Uterus (tissue), 4 donors: ENCODE results near the gene THPO. TPM values are rescaled to one million over a fixed set of nuclear protein-coding genes. Genes with fewer than 3 reads are reported as not detected.

Experiments used
- DNase-seq, 2 donors: peaks; one replicate each; pipeline ENCODE4 v3.0.0-alpha.2; 2019 to 2020
- H3K27ac ChIP-seq, 2 donors: fragments of 200-600 bp; sonication (generic); 1 replicate in 1 of 2; 2 replicates in 1 of 2; pipeline ENCODE4 v1.5.1; 2016 to 2018
- H3K27me3 ChIP-seq, 2 donors: fragments of 200-600 bp; sonication (generic); one replicate each; pipeline ENCODE4 v1.5.1; 2018 to 2019; ENCODE audit warnings: control low read depth in 1 of 2
- H3K36me3 ChIP-seq, 2 donors: fragments of 200-600 bp; sonication (generic); one replicate each; pipeline ENCODE4 v1.5.1; 2019; ENCODE audit warnings: control low read depth in 1 of 2
- H3K4me1 ChIP-seq, 2 donors: fragments of 200-600 bp; sonication (generic); one replicate each; pipeline ENCODE4 v1.5.1; 2018 to 2019; ENCODE audit warnings: control low read depth in 1 of 2
- H3K4me3 ChIP-seq, 2 donors: fragments of 200-600 bp; sonication (generic); 1 replicate in 1 of 2; 2 replicates in 1 of 2; pipeline ENCODE4 v1.5.1; 2018 to 2019; ENCODE audit warnings: mild to moderate bottlenecking in 1 of 2
- H3K9me3 ChIP-seq, 2 donors: fragments of 200-600 bp; sonication (generic); one replicate each; pipeline ENCODE4 v1.5.1; 2019; ENCODE audit warnings: control low read depth in 1 of 2
- POLR2A ChIP-seq, 2 donors: fragments of 450-650 bp; IDR thresholded peaks; one replicate each; pipeline ENCODE4 v1.6.1; 2016; ENCODE audit warnings: antibody characterized with exemption in 2 of 2, mild to moderate bottlenecking in 1 of 2, moderate library complexity in 1 of 2
- intact Hi-C: fragments of 100-400 bp; cut with DNase I; formaldehyde crosslinking; loops from one replicate; pipeline ENCODE4 v1.15.1; 2023; ENCODE audit warnings: low total_unique reads
- total RNA-seq, 4 donors: library from RNA; depleted of rRNA in 3 of 4; stranded (reverse); fragments of >200 nt in 3 of 4; gene quantifications; one replicate each; pipeline versions ENCODE4 v1.1.0 to v1.2.4, GENCODE V29; 2014 to 2023
- TF ChIP-seq, protein P1 (sequence below), 4 experiments: fragments of 200-600 bp in 2 of 4; fragments of 450-650 bp in 2 of 4; sonication (generic) in 2 of 4; IDR thresholded peaks; one replicate each; pipeline ENCODE4 v1.5.1; 2016 to 2019; ENCODE audit warnings: antibody characterized with exemption in 4 of 4, mild to moderate bottlenecking in 2 of 4, moderate library complexity in 1 of 4
- donor health status: DM: yes; HTN: yes; CAD: no.

The THPO gene
- total RNA-seq, 4 donors from 2014 or later = 0.29 to 4.7 (median 0.46) TPM

DNA sequence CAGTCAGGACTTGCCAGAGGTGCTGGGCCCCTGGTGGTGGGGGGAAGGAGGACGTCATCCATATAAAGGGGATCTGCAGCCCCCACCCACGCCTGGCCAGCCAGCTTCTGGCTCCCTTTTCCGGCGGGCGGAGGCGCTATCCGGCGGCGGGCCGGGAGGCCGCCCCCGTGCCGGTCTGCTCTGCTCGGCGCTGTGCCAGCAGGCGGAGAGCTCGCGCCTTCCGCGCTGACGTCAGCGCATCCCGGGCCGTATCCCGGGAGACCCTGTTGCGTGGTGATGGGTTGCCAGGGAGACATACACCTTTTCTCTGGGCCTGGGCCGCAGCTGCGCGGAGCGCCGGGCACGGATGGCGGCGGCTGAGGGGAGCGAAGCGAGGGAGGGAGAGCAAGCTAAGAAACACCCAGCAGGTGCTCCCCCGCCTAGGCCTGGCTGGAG lies 39.5 kb downstream of the THPO start:
- Histone ChIP-seq H3K4me1 (peaks cover 6 to 10% of the 10 kb centered on the region in 2 donors), H3K27me3 (no peaks in the 10 kb centered on the region), H3K4me3 (peak overlapping the region; percentile 8 to 25), H3K9me3 (no peaks in the 10 kb centered on the region), H3K27ac (peak overlapping the region; percentile 96 to 100), H3K36me3 (no peaks in the 10 kb centered on the region)
- peak; percentile 5 to 44 for TF ChIP-seq POLR2A (IDR thresholded peaks at IDR 0.05)
- TF ChIP-seq, protein P1, sequence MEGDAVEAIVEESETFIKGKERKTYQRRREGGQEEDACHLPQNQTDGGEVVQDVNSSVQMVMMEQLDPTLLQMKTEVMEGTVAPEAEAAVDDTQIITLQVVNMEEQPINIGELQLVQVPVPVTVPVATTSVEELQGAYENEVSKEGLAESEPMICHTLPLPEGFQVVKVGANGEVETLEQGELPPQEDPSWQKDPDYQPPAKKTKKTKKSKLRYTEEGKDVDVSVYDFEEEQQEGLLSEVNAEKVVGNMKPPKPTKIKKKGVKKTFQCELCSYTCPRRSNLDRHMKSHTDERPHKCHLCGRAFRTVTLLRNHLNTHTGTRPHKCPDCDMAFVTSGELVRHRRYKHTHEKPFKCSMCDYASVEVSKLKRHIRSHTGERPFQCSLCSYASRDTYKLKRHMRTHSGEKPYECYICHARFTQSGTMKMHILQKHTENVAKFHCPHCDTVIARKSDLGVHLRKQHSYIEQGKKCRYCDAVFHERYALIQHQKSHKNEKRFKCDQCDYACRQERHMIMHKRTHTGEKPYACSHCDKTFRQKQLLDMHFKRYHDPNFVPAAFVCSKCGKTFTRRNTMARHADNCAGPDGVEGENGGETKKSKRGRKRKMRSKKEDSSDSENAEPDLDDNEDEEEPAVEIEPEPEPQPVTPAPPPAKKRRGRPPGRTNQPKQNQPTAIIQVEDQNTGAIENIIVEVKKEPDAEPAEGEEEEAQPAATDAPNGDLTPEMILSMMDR (IDR thresholded peaks at IDR 0.05) = peak in 2 of 4 experiments; percentile 5 to 25
- intact Hi-C loops = no loop called here
- peak; percentile 90 to 96 for DNase-seq

DNA sequence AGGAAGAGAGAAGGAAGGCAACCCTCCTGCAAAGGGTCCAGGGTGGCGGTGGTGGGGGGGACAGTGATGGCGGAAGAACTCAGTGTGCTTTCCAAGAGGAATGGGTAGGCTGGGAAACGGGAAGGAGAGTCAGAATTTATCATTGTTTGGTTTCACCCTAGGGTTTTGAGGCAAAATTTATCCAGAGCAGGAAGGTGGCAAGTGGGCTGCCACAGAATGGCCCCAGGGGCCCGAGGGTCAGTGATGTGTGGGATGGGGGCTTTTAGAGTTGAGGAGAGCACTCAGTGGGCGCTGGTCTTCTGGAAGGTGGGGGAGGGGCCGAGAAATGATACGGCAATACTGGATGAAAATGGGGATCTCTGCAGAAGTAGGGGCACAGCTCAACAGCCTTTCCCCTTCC lies 40.0 kb downstream of the THPO start:
- H3K27ac ChIP-seq = peak overlapping the region; percentile 96 to 100
- intact Hi-C loops = no loop called here
- DNase-seq = no peak
- peak overlapping the region; percentile 5 to 25 for H3K4me3 ChIP-seq
- no peaks in the 10 kb centered on the region for H3K36me3 ChIP-seq
- peaks cover 6 to 10% of the 10 kb centered on the region in 2 donors for H3K4me1 ChIP-seq
- H3K9me3 ChIP-seq = no peaks in the 10 kb centered on the region
- no peaks in the 10 kb centered on the region for H3K27me3 ChIP-seq
- no peak for TF ChIP-seq POLR2A (IDR thresholded peaks at IDR 0.05)
- TF ChIP-seq, protein P1 (IDR thresholded peaks at IDR 0.05) = no peak

DNA sequence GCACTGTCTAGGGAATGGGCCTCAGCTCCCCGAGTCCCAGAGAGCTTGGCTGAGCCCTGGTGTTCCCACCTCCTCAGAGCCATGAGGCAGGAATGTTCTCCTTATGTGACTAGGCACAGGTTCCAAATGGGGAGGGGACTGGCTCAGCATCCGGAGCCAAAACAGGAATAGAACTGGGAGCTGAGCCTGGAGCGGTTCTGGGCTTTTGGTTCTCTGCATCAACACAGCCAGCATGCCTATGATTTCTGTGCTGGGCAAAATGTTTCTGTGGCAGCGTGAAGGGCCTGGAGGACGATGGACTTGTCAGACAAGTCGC lies 40.6 kb downstream of the THPO start, which contains the start of gene FAM131A:
TSS of gene FAM131A (plus strand) at position 202 of the 316 bp plus-strand sequence. CDS start at position 233, 31 bp downstream.
- no peaks in the 10 kb centered on the region for H3K36me3 ChIP-seq
- H3K4me1 ChIP-seq = peaks cover 6 to 10% of the 10 kb centered on the region in 2 donors
- H3K4me3 ChIP-seq = peak within 1 kb of the TSS; percentile 69 to 95
- intact Hi-C loops = no loop called here
- TF ChIP-seq POLR2A (IDR thresholded peaks at IDR 0.05) = peak in 1 of 2 donors; percentile 20
- TF ChIP-seq, protein P1 (IDR thresholded peaks at IDR 0.05) = no peak
- peak; percentile 75 to 85 for DNase-seq
- no peaks in the 10 kb centered on the region for H3K9me3 ChIP-seq
- H3K27ac ChIP-seq = peak within 1 kb of the TSS; percentile 96 to 100
- no peaks in the 10 kb centered on the region for H3K27me3 ChIP-seq

DNA sequence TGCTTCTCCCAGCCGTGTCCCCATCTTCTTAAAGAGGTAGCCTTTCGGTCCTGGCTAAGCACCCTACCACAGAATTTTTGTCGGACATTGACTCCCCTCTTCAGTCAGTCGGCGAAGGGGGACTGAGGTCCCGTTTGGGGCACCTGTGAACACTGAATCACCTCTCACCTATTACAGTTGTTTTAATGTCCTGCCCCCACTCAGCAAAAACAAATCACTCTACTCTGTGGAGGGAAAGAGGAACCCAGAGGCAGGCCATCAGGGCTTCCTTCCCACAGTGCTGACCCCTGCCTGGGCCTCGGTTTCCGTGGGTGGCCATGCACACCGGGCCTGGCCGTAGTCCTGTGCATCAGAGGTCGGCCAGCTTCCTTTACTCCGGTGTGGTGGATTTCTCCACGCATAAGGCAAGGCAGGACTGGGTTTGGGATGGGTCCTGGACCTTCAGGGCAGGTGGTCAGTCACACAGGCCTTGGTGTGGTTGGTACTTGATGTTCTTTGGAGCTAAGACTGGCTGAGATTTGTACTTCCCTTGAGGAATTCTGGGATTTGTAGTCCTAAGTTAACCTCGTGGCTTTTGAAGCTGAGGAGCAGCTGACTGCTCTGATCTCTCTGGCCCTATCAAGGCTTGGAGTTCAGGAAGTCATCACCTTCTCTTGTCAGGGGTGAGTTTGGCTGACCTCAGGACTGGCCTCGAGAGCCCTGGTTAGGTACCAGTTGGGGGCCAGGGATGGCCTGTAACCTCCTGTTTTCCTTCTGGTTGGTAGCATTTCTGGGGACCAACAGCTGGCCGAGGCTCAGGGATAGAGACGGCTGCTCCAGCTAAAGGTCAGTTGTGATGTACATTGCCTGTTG lies 41.2 kb downstream of the THPO start:
- H3K27me3 ChIP-seq = no peaks in the 10 kb centered on the region
- peak; percentile 39 to 40 for DNase-seq

More for the DNA sequence above, 41.2 kb downstream of the THPO start:
- intact Hi-C loops = no loop called here
- H3K4me1 ChIP-seq = peaks cover 6 to 10% of the 10 kb centered on the region in 2 donors
- peak overlapping the region; percentile 96 to 100 for H3K27ac ChIP-seq
- TF ChIP-seq, protein P1 (IDR thresholded peaks at IDR 0.05) = peak in 1 of 4 experiments; percentile 5
- no peak for TF ChIP-seq POLR2A (IDR thresholded peaks at IDR 0.05)
- H3K9me3 ChIP-seq = no peaks in the 10 kb centered on the region
- no peaks in the 10 kb centered on the region for H3K36me3 ChIP-seq
- peak overlapping the region; percentile 69 to 95 for H3K4me3 ChIP-seq
